OCI-LY7 (cell line): ENCODE results near the gene TBC1D1.

ENCODE experiments used
- CTCF ChIP-seq: fragments of 200-600 bp; sonication (generic); conservative IDR thresholded peaks from 2 replicates; pipeline ENCODE4 v1.5.1; 2014; ENCODE audit warnings: mild to moderate bottlenecking, antibody characterized with exemption, low read length, moderate library complexity, mixed read lengths
- EZH2phosphoT487 ChIP-seq: fragments of 200-600 bp; sonication (generic); IDR thresholded peaks from 2 replicates; pipeline ENCODE4 v1.6.1; 2018; ENCODE audit warnings: low read depth, borderline replicate concordance, mild to moderate bottlenecking, mixed run types, antibody characterized with exemption, low read length, moderate library complexity, mixed read lengths

- TF ChIP-seq CTCF (no peak), EZH2phosphoT487 (no peak)
These were observed 263.4 kb downstream of the TBC1D1 start for GRCh38 chr4:38154252-38154651.
